ENCODE measurements around the gene C1orf159.
A peak's percentile ranks its signal among the peaks of the same experiment; 100 is the strongest.
"Not testable (repeated sequence)": the region's sequence is repeated elsewhere in the genome, so short reads cannot be mapped to it uniquely, and the experiment has no call there.

Gene C1orf159

GRCh38 chr1:1081311-1082238 is 34.3 kb downstream of the C1orf159 start:
- DNase-seq (ENCODE audit: low spot score), result peak; percentile 24

- peak; percentile 20 for DNase-seq (ENCODE audit: low spot score)
Observed at GRCh38 chr1:1080951-1081310, 35.0 kb downstream of the C1orf159 start.

- peak; percentile 68 for DNase-seq (ENCODE audit: low spot score)
Observed at GRCh38 chr1:1080122-1080757, 35.6 kb downstream of the C1orf159 start.

- DNase-seq (ENCODE audit: low spot score), result peak; percentile 81
Observed at GRCh38 chr1:1079408-1080121, 36.3 kb downstream of the C1orf159 start.

GRCh38 chr1:1077396-1077795 is 38.5 kb downstream of the C1orf159 start:
- DNase-seq (ENCODE audit: low spot score), result not testable (repeated sequence)

- DNase-seq (ENCODE audit: low spot score), result no peak
Observed at GRCh38 chr1:1075148-1075935, 40.5 kb downstream of the C1orf159 start.

- DNase-seq (ENCODE audit: low spot score), result no peak
Observed at GRCh38 chr1:1074631-1075147, 41.2 kb downstream of the C1orf159 start.

- DNase-seq (ENCODE audit: low spot score), result no peak
Observed at GRCh38 chr1:1073743-1074587, 41.9 kb downstream of the C1orf159 start, which contains the start of gene RNF223. RNF223 (minus strand) TSS chr1:1074306; CDS start chr1:1072566, 1,740 bp downstream.

GRCh38 chr1:1072849-1073742 is 42.8 kb downstream of the C1orf159 start:
- DNase-seq (ENCODE audit: low spot score), result no peak

GRCh38 chr1:1072299-1072848 is 43.5 kb downstream of the C1orf159 start:
- no peak for DNase-seq (ENCODE audit: low spot score)

GRCh38 chr1:1071486-1072298 is 44.2 kb downstream of the C1orf159 start:
- DNase-seq (ENCODE audit: low spot score), result no peak

GRCh38 chr1:1069711-1070676 is 45.9 kb downstream of the C1orf159 start:
- DNase-seq (ENCODE audit: low spot score), result no peak

GRCh38 chr1:1069056-1069710 is 46.7 kb downstream of the C1orf159 start:
- peak; percentile 95 for DNase-seq (ENCODE audit: low spot score)

- no peak for DNase-seq (ENCODE audit: low spot score)
Observed at GRCh38 chr1:1068517-1069055, 47.3 kb downstream of the C1orf159 start.

- DNase-seq (ENCODE audit: low spot score), result no peak
Observed at GRCh38 chr1:1067860-1068516, 47.9 kb downstream of the C1orf159 start.
